Skin epidermis (tissue), 12 donors: Measurements from ENCODE around the gene FTCD.
"Not testable (repeated sequence)": the region's sequence is repeated elsewhere in the genome, so short reads cannot be mapped to it uniquely, and the experiment has no call there.

ENCODE experiments used
- H3K27ac ChIP-seq, 21 experiments: fragments of 200-600 bp; sonication (generic) in 11 of 21; one replicate each; pipeline ENCODE4 v1.5.0; 2020; ENCODE audit warnings: mild to moderate bottlenecking in 3 of 21, inconsistent platforms in 2 of 21, moderate library complexity in 2 of 21
- H3K4me3 ChIP-seq, 7 experiments: fragments of 200-600 bp; sonication (generic) in 2 of 7; one replicate each; pipeline ENCODE4 v1.5.0; 2020; ENCODE audit warnings: inconsistent platforms in 2 of 7, mild to moderate bottlenecking in 2 of 7, moderate library complexity in 1 of 7

The FTCD gene

DNA sequence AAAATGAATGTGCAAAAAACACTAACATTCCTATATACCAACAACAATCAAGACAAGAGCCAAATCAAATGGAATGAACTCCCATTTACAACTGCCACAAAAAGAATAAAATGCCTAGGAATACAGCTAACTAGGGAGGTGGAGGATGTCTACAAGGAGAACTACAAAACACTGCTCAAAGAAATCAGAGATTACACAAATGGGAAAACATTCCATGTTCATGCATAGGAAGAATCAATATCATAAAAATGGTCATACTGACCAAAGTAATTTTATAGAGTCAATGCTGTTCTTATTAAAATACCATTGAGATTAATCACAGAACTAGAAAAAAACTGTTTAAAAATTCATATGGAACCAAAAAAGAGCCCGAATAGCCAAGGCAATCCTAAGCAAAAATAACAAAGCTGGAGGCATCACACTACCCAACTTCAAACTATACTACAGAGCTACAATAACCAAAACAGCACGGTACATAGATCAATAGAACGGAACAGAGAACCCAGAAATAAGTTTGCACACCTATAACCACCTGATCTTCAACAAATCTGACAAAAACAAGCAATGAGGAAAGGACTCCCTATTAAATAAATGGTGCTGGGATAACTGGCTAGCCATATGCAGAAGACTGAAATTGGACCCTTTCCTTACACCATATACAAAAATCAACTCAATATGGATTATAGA lies 21.2 kb upstream of the FTCD start:
- H3K4me3 ChIP-seq, H3K27ac ChIP-seq: not testable (repeated sequence)

- no peak overlapping the region for H3K4me3 ChIP-seq
- H3K27ac ChIP-seq: no peak overlapping the region
Measured at GRCh38 chr21:46173573-46173972, 18.2 kb upstream of the FTCD start.

DNA sequence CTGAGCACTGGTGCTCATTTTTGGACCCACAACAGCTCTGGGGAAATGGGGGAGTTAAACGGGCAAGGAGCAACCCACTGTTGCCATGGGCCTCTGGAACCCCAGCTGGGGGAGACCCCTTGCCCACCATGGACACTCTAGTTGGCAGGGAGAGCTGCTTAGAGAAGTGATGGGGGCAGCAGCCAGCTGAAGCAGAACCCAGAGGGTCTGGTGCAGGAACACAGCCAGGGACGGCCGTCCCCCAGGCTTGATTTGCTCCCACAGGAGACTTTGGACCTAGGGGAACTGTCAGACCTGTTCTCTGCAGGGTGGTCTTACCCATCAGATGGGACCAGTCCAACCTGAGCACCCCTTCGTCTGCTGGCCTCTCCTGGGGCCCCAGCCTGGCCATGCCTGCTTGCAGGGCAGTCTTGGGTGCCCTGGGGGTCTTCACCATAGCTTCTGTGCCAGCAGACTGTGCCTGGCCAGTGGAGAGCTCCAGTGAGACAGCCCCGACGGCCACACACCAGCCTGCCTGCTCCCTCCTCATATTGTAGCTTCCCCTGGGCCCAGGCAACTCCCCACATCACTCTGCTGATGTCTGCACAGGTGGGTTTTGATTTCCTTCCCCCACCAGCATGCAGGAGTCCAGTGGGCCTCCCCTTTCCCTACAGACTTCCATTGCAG lies 17.6 kb upstream of the FTCD start:
- Histone ChIP-seq H3K4me3 (no peak overlapping the region), H3K27ac (no peak overlapping the region)

DNA sequence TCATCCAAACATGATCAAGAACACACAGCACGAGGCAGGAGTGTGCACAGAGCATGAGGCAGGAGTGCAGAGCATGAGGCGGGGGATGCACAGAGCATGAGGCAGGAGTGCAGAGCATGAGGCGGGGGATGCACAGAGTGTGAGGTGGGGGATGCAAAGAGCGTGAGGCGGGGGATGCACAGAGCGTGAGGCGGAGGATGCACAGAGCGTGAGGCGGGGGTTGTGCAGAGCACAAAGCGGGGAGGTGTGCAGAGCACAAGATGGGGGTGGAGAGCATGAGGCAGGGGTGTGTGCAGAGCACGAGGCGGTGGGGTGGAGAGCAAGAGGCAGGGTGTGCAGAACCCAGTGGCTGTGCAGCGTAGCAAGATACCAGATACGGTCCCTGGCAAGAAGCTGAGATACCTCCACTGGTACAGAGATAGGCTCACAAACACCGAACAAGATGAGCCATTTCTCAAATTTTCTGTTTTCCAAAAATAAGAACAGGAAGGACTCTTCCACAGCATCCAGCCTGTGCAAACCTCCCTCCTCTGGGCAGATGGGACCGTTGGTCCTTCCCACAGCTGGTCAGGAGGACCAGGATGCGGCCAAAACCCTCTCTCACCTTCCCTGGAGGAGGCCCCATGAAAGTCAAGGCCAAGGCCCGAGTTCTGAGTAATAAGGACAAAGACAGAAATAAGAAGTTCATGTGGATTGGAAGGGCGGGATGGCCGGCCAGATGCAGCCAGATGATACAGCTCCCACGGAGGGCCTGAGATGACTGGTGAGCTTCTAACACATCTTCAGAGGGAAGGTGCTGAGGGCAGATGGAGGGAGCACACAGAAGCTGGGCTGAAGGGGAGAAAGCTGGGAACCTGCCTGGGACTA lies 16.9 kb upstream of the FTCD start:
- Histone ChIP-seq H3K4me3 (no peak overlapping the region), H3K27ac (no peak overlapping the region)

GRCh38 chr21:46171585-46171984 lies 16.2 kb upstream of the FTCD start:
- no peak overlapping the region for H3K27ac ChIP-seq

DNA sequence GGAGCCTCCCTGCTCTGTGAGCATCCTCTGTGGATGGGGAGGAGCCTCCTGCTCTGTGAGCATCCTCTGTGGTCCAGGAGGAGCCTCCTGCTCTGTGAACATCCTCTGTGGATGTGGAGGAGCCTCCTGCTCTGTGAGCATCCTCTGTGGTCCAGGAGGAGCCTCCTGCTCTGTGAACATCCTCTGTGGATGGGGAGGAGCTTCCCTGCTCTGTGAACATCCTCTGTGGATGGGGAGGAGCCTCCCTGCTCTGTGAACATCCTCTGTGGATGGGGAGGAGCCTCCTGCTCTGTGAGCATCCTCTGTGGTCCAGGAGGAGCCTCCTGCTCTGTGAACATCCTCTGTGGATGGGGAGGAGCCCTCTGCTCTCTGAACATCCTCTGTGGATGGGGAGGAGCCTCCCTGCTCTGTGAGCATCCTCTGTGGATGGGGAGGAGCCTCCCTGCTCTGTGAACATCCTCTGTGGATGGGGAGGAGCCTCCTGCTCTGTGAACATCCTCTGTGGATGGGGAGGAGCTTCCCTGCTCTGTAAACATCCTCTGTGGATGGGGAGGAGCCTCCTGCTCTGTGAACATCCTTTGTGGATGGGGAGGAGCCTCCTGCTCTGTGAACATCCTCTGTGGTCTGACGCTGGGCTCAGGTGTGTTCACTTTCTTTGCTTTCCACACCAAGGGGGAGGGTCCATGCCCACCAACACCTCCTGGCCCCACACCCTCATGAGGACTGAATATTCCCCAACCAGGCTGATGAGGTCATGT lies 15.2 kb upstream of the FTCD start:
- H3K27ac ChIP-seq, H3K4me3 ChIP-seq: not testable (repeated sequence)

More at GRCh38 chr21:46171585-46171984, 16.2 kb upstream of the FTCD start:
- H3K4me3 ChIP-seq: no peak overlapping the region

GRCh38 chr21:46168659-46169386 lies 13.4 kb upstream of the FTCD start:
- Histone ChIP-seq H3K27ac (no peak overlapping the region), H3K4me3 (no peak overlapping the region)

DNA sequence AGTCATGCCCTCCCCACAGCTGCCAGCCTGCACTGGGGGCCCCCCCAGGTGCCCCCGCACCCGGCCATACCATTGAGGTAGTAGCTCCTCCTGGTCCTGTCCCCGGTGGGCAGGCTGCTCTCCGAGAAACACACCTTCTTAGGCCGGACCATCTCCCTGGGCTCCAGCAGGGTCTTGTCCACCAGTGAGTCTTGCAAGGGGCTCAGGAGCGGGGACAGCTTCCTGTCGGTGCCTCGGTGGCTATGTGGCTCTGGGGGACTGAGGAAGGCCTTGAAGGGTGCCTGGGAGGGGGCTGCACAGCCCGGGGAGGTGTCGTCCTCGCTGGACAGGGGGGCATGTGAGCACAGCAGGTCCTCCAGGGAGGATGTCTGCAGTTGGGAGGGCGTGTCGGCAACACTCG lies 12.9 kb upstream of the FTCD start:
- Histone ChIP-seq H3K27ac (no peak overlapping the region), H3K4me3 (no peak overlapping the region)

- Histone ChIP-seq H3K4me3 (no peak overlapping the region), H3K27ac (no peak overlapping the region)
Measured at GRCh38 chr21:46165098-46165497, 9.7 kb upstream of the FTCD start.

- Histone ChIP-seq H3K27ac (no peak overlapping the region), H3K4me3 (no peak overlapping the region)
Measured at GRCh38 chr21:46163380-46163779, 8.0 kb upstream of the FTCD start.

GRCh38 chr21:46161633-46162592 lies 6.5 kb upstream of the FTCD start:
- Histone ChIP-seq H3K4me3 (no peak overlapping the region), H3K27ac (no peak overlapping the region)

GRCh38 chr21:46160907-46161632 lies 5.7 kb upstream of the FTCD start:
- H3K4me3 ChIP-seq: peak overlapping the region in 1 of 7 experiments; percentile 17

GRCh38 chr21:46160657-46160906 lies 5.2 kb upstream of the FTCD start:
- Histone ChIP-seq H3K27ac (no peak overlapping the region), H3K4me3 (no peak overlapping the region)

More at GRCh38 chr21:46160907-46161632, 5.7 kb upstream of the FTCD start:
- no peak overlapping the region for H3K27ac ChIP-seq

- Histone ChIP-seq H3K4me3 (no peak overlapping the region), H3K27ac (no peak overlapping the region)
Measured at GRCh38 chr21:46159841-46160656, 4.7 kb upstream of the FTCD start.

GRCh38 chr21:46159390-46159789 lies 4.0 kb upstream of the FTCD start:
- no peak overlapping the region for H3K27ac ChIP-seq
- no peak overlapping the region for H3K4me3 ChIP-seq

DNA sequence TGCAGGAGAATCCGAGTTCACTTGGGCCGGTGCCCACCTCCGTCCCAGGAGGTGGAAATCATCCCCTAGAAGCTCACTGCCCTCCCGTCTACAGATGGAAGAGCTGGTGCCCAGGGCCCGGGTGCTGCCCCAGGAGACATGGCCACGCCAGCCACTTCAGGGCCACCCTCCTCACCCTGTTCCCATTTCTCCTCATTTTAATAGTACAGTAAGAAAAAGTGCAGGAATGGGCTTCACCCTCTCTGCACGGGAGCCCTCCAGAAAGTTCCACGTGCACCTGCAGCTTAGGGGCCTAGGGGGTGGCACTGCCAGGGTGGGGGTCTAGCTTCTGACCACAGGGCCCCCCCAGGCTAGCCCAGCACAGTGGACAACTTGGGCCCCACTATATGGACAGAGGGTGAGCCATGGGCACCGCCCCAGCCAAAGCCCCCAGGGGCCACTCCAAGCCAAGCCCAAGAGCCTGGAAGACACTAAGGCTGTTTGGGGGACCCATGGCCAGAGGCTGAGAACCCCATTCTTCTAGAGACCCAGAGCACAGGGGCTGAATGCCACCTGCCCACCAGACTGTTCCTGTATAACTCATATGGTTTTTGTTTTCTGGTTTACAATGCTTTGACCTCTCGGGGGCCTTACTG lies 3.4 kb upstream of the FTCD start:
- Histone ChIP-seq H3K27ac (no peak overlapping the region), H3K4me3 (no peak overlapping the region)
